Breast epithelium (tissue), 4 donors: ENCODE measurements around the gene NKX2-2. TPM values are rescaled to one million over a fixed set of nuclear protein-coding genes. Genes with fewer than 3 reads are reported as not detected.

Source experiments
- DNase-seq, 2 donors: peaks; one replicate each; pipeline ENCODE4 v3.0.0-alpha.2; 2019; ENCODE audit warnings: low spot score in 2 of 2
- H3K27ac ChIP-seq, 2 donors: fragments of 200-600 bp; sonication (generic) in 1 of 2; one replicate each; pipeline ENCODE4 v1.5.1; 2016 to 2019; ENCODE audit warnings: mild to moderate bottlenecking in 1 of 2
- H3K27me3 ChIP-seq, 2 donors: fragments of 200-600 bp; sonication (generic) in 1 of 2; one replicate each; pipeline versions ENCODE4 v1.5.1 to v1.6.0; 2017 to 2019; ENCODE audit warnings: control low read depth in 1 of 2, mild to moderate bottlenecking in 1 of 2
- H3K36me3 ChIP-seq: fragments of 200-600 bp; one replicate; pipeline ENCODE4 v1.5.1; 2019
- H3K4me1 ChIP-seq, 2 donors: fragments of 200-600 bp; sonication (generic); one replicate each; pipeline ENCODE4 v1.5.1; 2016 to 2019; ENCODE audit warnings: control low read depth in 1 of 2
- H3K4me3 ChIP-seq, 3 donors: fragments of 200-600 bp; sonication (generic); 1 replicate in 2 of 3; 2 replicates in 1 of 3; pipeline ENCODE4 v1.5.1; 2016 to 2019; ENCODE audit warnings: mild to moderate bottlenecking in 3 of 3, moderate library complexity in 2 of 3
- H3K9me3 ChIP-seq, 2 donors: fragments of 200-600 bp; sonication (generic) in 1 of 2; one replicate each; pipeline ENCODE4 v1.5.1; 2016 to 2019; ENCODE audit warnings: control low read depth in 1 of 2
- CTCF ChIP-seq, 3 donors: fragments of 450-650 bp; IDR thresholded peaks; one replicate each; pipeline ENCODE4 v1.5.1; 2016 to 2017; ENCODE audit warnings: antibody characterized with exemption in 3 of 3, mild to moderate bottlenecking in 3 of 3, moderate library complexity in 3 of 3
- POLR2A ChIP-seq: fragments of 450-650 bp; IDR thresholded peaks from one replicate; pipeline ENCODE4 v1.6.1; 2016; ENCODE audit warnings: antibody characterized with exemption, mild to moderate bottlenecking, moderate library complexity
- POLR2AphosphoS5 ChIP-seq, 3 donors: sonication (generic); formaldehyde crosslinking; IDR thresholded peaks; one replicate each; pipeline ENCODE4 v1.6.1; 2017; ENCODE audit warnings: antibody characterized with exemption in 3 of 3
- intact Hi-C: fragments of 100-400 bp; cut with DNase I; formaldehyde crosslinking; loops from one replicate; pipeline ENCODE4 v1.15.1; 2023; ENCODE audit warnings: low total_unique reads
- total RNA-seq, 3 donors: library from RNA; depleted of rRNA; stranded (reverse); fragments of >200 nt; gene quantifications; one replicate each; pipeline ENCODE4 v1.1.0, GENCODE V29; 2016

Gene NKX2-2
- total RNA-seq, 3 donors from 2014 or later = not detected

DNA sequence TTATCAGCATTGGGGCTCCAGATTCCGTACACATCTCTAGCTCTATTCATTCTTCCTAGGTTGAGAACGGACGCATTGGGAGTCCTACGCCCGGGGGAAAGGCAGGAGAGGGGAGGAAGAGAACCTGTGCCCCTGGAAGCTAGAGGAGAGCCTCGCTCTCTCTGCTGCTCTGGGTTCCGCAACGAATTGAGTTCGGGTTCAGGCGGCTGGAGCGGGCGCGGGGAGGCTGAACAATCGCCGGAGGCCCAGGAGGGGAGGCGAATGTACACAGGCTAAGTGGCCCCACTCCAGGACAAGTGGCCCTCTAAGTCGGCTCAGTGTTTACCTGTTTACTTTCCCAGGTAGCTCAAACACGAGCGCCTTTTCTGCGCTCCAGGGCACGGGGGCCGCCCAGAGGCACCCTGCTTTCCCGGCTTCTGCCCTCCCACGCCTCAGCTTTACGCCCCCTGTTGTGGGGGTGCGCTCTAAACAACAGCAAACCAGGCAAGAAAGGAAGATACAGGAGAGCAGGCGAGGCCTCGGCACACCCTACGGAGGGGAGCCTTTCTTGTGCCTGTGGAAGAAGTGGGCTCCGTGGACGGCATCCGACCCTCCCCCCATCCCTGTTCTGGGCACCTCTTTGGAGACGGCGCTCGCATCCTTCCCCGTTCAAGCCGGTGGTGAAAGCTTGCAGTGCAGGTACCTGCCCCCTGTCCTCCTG, 4.6 kb upstream of the NKX2-2 start:
- TF ChIP-seq CTCF (IDR thresholded peaks at IDR 0.05) (no peak), POLR2AphosphoS5 (IDR thresholded peaks at IDR 0.05) (no peak), POLR2A (no peak)
- peaks cover 0 to 12% of the 10 kb centered on the region in 2 donors for H3K4me1 ChIP-seq
- H3K36me3 ChIP-seq = no peaks in the 10 kb centered on the region
- intact Hi-C loops = no loop called here
- no peak overlapping the region for H3K27ac ChIP-seq
- peaks cover 0 to 100% of the 10 kb centered on the region in 2 donors for H3K27me3 ChIP-seq
- no peaks in the 10 kb centered on the region for H3K9me3 ChIP-seq
- no peak for DNase-seq
- no peak overlapping the region for H3K4me3 ChIP-seq

DNA sequence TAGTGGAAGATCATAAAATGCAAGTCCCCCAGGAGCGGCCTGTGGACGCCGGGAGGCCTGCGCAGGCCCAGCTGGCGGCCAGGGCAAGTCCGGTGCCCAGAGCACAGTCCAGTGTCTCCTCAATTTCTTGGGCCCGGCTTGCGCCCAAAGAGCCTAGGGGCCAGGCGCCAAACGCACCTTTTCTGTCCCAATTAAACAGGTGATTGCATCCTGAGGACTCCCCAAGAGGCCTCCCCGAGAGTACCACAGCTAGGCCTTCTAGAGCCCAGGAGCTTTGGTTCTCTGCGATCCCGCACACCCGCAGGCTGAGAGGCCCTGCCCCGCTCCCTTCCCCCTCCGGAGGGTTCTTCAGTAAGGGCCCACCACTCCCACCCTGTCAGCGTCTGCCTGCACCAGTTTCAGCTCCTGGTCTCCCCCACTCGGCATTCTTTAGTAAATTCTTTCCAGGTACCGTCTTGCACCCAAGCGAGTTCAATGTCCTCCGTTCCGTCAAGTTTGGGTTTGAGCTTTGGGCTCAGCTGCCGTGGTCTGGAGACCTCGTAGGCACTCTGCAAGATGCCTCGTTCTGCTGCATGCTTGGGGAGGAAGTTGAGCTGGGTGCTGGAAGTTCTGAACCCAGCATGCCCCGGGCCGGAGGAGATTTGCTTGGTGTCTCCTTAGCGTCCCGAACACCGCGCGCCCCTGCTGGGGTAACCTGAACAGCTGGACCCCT, 3.9 kb upstream of the NKX2-2 start:
- peaks cover 0 to 10% of the 10 kb centered on the region in 2 donors for H3K4me1 ChIP-seq

DNA sequence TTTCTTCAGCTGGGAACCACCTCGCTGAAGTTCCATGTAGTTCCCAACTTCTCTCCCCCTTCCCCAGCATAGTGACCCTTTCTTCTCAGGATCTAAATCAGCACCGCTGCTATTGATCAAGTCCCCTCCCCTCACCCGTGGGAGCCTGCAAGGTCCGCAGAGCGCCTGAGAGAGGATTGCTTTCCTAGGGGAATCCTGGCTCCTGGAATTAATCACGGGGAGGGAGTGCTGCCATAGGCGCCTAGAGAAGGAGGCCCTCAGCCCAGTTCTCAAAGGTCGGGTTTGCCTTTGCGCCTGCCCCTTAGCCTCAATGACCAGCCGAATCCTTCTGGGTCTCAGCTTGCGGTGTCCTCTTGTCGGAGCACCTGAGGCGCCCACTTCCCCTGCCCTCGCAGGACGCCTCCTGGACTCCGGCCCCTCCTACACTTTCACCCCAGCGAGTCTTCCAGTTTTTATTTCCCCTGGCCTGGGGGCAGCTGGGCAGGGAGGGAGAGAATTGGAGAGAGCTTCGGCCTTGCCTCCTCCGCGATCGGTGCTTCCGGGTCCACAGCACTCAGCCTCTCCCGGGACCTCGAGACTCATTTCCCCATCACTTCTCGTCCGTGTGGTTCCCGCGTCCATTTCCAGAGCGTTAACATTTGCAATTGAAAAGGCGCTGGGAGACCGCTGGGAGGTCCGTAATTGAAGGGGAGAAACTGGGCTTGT, 3.1 kb upstream of the NKX2-2 start:
- intact Hi-C loops = no loop called here
- Histone ChIP-seq H3K4me3 (peak overlapping the region in 1 of 3 donors; percentile 10), H3K4me1 (peaks cover 0 to 15% of the 10 kb centered on the region in 2 donors), H3K36me3 (no peaks in the 10 kb centered on the region), H3K9me3 (no peaks in the 10 kb centered on the region), H3K27me3 (peaks cover 0 to 100% of the 10 kb centered on the region in 2 donors), H3K27ac (no peak overlapping the region)
- DNase-seq = no peak
- TF ChIP-seq POLR2A = no peak
- TF ChIP-seq POLR2AphosphoS5 (IDR thresholded peaks at IDR 0.05) = no peak
- no peak for TF ChIP-seq CTCF (IDR thresholded peaks at IDR 0.05)

More for the DNA sequence above, 3.9 kb upstream of the NKX2-2 start:
- Histone ChIP-seq H3K27me3 (peaks cover 0 to 100% of the 10 kb centered on the region in 2 donors), H3K36me3 (no peaks in the 10 kb centered on the region), H3K4me3 (no peak overlapping the region), H3K27ac (no peak overlapping the region), H3K9me3 (no peaks in the 10 kb centered on the region)
- TF ChIP-seq CTCF (IDR thresholded peaks at IDR 0.05) = no peak
- no peak for TF ChIP-seq POLR2AphosphoS5 (IDR thresholded peaks at IDR 0.05)
- intact Hi-C loops = no loop called here
- no peak for DNase-seq

GRCh38 chr20:21516180-21516567, 2.3 kb upstream of the NKX2-2 start:
- H3K36me3 ChIP-seq = no peaks in the 10 kb centered on the region
- DNase-seq = no peak
- TF ChIP-seq POLR2AphosphoS5 (IDR thresholded peaks at IDR 0.05) (no peak), POLR2A (no peak), CTCF (IDR thresholded peaks at IDR 0.05) (no peak)
- intact Hi-C loops = no loop called here
- H3K4me1 ChIP-seq = peaks cover 0 to 15% of the 10 kb centered on the region in 2 donors
- H3K27me3 ChIP-seq = peaks cover 0 to 100% of the 10 kb centered on the region in 2 donors
- H3K4me3 ChIP-seq = no peak overlapping the region
- no peak overlapping the region for H3K27ac ChIP-seq
- no peaks in the 10 kb centered on the region for H3K9me3 ChIP-seq
